Fibroblast of lung (primary cell): ENCODE measurements around the gene ZNF253. TPM values are rescaled to one million over a fixed set of nuclear protein-coding genes. Genes with fewer than 3 reads are reported as not detected.
"Not testable (repeated sequence)": the region's sequence is repeated elsewhere in the genome, so short reads cannot be mapped to it uniquely, and the experiment has no call there.

Experiments
- DNase-seq, 2 donors: peaks; one replicate each; pipeline versions ENCODE4 v3.0.0 to v3.0.0-alpha.2; 2010; ENCODE audit warnings: low read depth in 2 of 2
- H2AFZ ChIP-seq: 2 replicates; pipeline ENCODE4 v1.5.1; 2012; ENCODE audit warnings: low read length, control low read depth, inconsistent platforms
- H3K27ac ChIP-seq: 2 replicates; pipeline ENCODE4 v1.5.1; 2011; ENCODE audit warnings: low read length, control low read depth; ENCODE audit not compliant: insufficient read depth
- H3K27me3 ChIP-seq: 2 replicates; pipeline ENCODE4 v1.5.1; 2011; ENCODE audit warnings: mild to moderate bottlenecking, low read length; ENCODE audit not compliant: control insufficient read depth, insufficient read depth
- H3K36me3 ChIP-seq: 2 replicates; pipeline ENCODE4 v1.5.1; 2011; ENCODE audit warnings: low read length; ENCODE audit not compliant: control insufficient read depth, insufficient read depth
- H3K4me1 ChIP-seq: 2 replicates; pipeline ENCODE4 v1.5.1; 2011; ENCODE audit warnings: low read length; ENCODE audit not compliant: control insufficient read depth, insufficient read depth; ENCODE audit errors: extremely low read depth
- H3K4me2 ChIP-seq: 2 replicates; pipeline ENCODE4 v1.5.1; 2011; ENCODE audit warnings: low read length, control low read depth; ENCODE audit not compliant: insufficient read depth; ENCODE audit errors: extremely low read depth
- H3K4me3 ChIP-seq, 4 experiments: fragments of 200-600 bp in 1 of 4; sonication (generic) in 1 of 4; replicated peaks in 1 of 4; 2 replicates each; pipeline ENCODE4 v1.5.1; 2011 to 2016; ENCODE audit warnings: low read length in 4 of 4, low read depth in 3 of 4, mild to moderate bottlenecking in 3 of 4, control low read depth in 2 of 4, inconsistent platforms in 1 of 4, mixed read lengths in 1 of 4; ENCODE audit not compliant: insufficient read depth in 1 of 4; ENCODE audit errors: control extremely low read depth in 1 of 4
- H3K79me2 ChIP-seq: 2 replicates; pipeline ENCODE4 v1.5.1; 2012; ENCODE audit warnings: mild to moderate bottlenecking, low read length, inconsistent platforms; ENCODE audit not compliant: control insufficient read depth, insufficient read depth
- H3K9ac ChIP-seq: 2 replicates; pipeline ENCODE4 v1.5.1; 2011; ENCODE audit warnings: mild to moderate bottlenecking, low read length, control low read depth; ENCODE audit not compliant: insufficient read depth
- H3K9me3 ChIP-seq: 2 replicates; pipeline ENCODE4 v1.5.1; 2012; ENCODE audit warnings: low read depth, low read length; ENCODE audit not compliant: control insufficient read depth, insufficient read depth
- H4K20me1 ChIP-seq: 2 replicates; pipeline ENCODE4 v1.5.1; 2011; ENCODE audit warnings: low read length; ENCODE audit not compliant: control insufficient read depth, insufficient read depth; ENCODE audit errors: extremely low read depth
- EZH2 ChIP-seq: IDR thresholded peaks from 2 replicates; pipeline ENCODE4 v1.5.1; 2012; ENCODE audit warnings: low read length, control low read depth, mild to moderate bottlenecking; ENCODE audit errors: missing control alignments
- polyA plus RNA-seq, 2 donors: library from polyadenylated mRNA; depleted of rRNA in 1 of 2; stranded (reverse) in 1 of 2; unstranded in 1 of 2; fragments of >200 nt; gene quantifications; 2 replicates each; pipeline ENCODE4 v1.2.1, GENCODE V29; 2011 to 2012; ENCODE audit warnings: missing spikeins in 1 of 2
- total RNA-seq: library from RNA; depleted of rRNA; stranded (reverse); fragments of >200 nt; gene quantifications from 2 replicates; pipeline ENCODE4 v1.2.1, GENCODE V29; 2014
- TF ChIP-seq, protein P1 (sequence below), 2 donors: IDR thresholded peaks in 1 of 2; conservative IDR thresholded peaks in 1 of 2; 1 replicate in 1 of 2; 2 replicates in 1 of 2; pipeline ENCODE4 v1.5.1; 2011 to 2012; ENCODE audit warnings: low read length in 2 of 2, control low read depth in 1 of 2, inconsistent platforms in 1 of 2, low read depth in 1 of 2, mild to moderate bottlenecking in 1 of 2

The ZNF253 gene
- total and polyA plus RNA-seq, 2 donors (not counting 1 experiment from before 2014, with no cell fraction given) = 3.2 to 5.6 TPM

DNA sequence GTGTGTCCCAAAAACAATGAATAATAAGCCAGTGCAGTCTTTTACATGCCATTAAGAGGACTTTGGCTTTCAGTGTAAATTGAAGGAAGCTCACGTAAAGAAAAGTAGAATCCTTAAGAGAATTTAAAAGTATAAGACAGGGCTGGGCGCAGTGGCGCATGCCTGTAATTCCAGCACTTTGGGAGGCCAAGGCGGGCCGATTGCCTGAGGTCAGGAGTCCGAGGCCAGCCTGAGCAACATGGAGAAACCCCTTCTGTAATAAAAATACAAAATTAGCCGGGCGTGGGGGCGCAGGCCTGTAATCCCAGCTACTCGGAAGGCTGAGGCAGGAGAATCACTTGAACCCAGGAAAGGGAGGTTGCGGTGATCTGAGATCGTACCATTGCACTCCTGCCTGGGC, 17.9 kb upstream of the ZNF253 start:
- H3K79me2 ChIP-seq = no peaks in the 10 kb centered on the region
- H2AFZ ChIP-seq = no peak overlapping the region
- H4K20me1 ChIP-seq = no peaks in the 10 kb centered on the region
- no peak overlapping the region for H3K4me2 ChIP-seq
- TF ChIP-seq, protein P1, sequence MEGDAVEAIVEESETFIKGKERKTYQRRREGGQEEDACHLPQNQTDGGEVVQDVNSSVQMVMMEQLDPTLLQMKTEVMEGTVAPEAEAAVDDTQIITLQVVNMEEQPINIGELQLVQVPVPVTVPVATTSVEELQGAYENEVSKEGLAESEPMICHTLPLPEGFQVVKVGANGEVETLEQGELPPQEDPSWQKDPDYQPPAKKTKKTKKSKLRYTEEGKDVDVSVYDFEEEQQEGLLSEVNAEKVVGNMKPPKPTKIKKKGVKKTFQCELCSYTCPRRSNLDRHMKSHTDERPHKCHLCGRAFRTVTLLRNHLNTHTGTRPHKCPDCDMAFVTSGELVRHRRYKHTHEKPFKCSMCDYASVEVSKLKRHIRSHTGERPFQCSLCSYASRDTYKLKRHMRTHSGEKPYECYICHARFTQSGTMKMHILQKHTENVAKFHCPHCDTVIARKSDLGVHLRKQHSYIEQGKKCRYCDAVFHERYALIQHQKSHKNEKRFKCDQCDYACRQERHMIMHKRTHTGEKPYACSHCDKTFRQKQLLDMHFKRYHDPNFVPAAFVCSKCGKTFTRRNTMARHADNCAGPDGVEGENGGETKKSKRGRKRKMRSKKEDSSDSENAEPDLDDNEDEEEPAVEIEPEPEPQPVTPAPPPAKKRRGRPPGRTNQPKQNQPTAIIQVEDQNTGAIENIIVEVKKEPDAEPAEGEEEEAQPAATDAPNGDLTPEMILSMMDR (conservative IDR thresholded peaks at IDR 0.05 in 1 of 2, IDR thresholded peaks at IDR 0.05 in 1 of 2; ENCODE audit: low read depth in 1 of 2, low read length in 2 of 2) = no peak
- TF ChIP-seq EZH2 = no peak
- no peak overlapping the region for H3K9ac ChIP-seq
- no peak overlapping the region for H3K27ac ChIP-seq
- H3K9me3 ChIP-seq = no peaks in the 10 kb centered on the region
- no peaks in the 10 kb centered on the region for H3K27me3 ChIP-seq
- no peaks in the 10 kb centered on the region for H3K36me3 ChIP-seq
- no peak overlapping the region for H3K4me3 ChIP-seq
- H3K4me1 ChIP-seq = no peaks in the 10 kb centered on the region
- no peak for DNase-seq

DNA sequence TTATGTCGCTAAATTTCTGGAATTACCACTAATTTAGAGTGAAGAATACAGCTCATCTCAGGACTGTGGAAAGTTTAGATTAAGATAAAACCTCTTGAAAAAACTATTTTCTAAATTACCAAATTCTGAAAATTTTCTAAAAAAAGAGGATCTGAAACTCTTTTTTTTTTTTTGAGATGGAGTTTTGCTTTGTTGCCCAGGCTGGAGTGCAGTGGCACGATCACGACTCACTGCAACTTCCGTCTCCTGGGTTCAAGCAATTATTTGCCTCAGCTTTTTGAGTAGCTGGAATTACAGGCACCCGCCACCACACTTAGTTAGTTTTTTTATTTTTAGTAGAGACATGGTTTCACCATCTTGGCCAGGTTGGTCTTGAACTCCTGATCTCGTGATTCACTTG, 16.6 kb upstream of the ZNF253 start:
- no peak overlapping the region for H3K9ac ChIP-seq
- no peaks in the 10 kb centered on the region for H4K20me1 ChIP-seq
- no peaks in the 10 kb centered on the region for H3K79me2 ChIP-seq
- no peak overlapping the region for H3K27ac ChIP-seq
- no peaks in the 10 kb centered on the region for H3K9me3 ChIP-seq
- H3K36me3 ChIP-seq = no peaks in the 10 kb centered on the region
- H3K4me1 ChIP-seq = no peaks in the 10 kb centered on the region
- H3K4me2 ChIP-seq = no peak overlapping the region
- no peaks in the 10 kb centered on the region for H3K27me3 ChIP-seq
- H2AFZ ChIP-seq = no peak overlapping the region
- TF ChIP-seq, protein P1 (conservative IDR thresholded peaks at IDR 0.05 in 1 of 2, IDR thresholded peaks at IDR 0.05 in 1 of 2; ENCODE audit: low read depth in 1 of 2, low read length in 2 of 2) = no peak
- no peak for TF ChIP-seq EZH2
- no peak overlapping the region for H3K4me3 ChIP-seq
- no peak for DNase-seq

DNA sequence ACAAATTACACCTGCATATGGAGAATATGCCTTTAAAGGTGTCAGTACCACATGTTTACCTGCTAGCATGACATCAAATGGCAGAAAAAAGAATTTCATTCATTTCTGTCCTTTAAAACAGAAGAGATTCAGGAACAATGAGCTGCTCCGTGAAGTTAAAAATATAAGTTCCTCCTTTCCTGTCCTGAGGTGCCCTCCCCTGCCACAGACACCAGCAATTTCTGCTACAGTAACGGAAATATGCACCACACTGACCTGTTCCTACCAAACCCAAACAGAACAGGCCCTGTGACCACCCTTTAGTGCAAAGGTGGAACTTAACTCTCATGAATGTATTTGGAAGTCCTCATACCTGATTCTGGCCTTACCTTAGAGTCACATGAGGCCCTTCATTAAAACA, 13.9 kb upstream of the ZNF253 start:
- H4K20me1 ChIP-seq, H3K4me3 ChIP-seq, H3K4me1 ChIP-seq, H3K79me2 ChIP-seq, H3K9me3 ChIP-seq, H3K4me2 ChIP-seq, DNase-seq, H3K27ac ChIP-seq, H2AFZ ChIP-seq, H3K27me3 ChIP-seq, H3K9ac ChIP-seq, H3K36me3 ChIP-seq: not testable (repeated sequence)

DNA sequence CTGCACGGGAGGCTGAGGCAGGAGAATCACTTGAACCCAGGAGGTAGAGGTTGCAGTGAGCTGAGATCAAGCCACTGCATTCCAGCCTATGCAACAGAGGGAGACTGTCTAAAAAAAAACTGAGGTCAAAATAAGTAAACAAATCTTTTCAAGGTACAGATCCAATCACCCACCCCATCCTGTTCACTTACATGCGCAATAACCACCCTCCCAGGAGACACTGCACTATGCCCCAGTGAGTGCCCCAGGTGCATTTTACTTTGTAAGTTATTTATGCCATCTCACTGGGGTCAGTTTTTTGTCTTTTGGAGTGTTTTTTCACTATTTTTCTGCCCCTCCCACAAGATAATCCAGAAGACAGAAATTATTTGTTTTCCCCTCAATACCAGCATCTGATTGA, 6.9 kb upstream of the ZNF253 start:
- no peak overlapping the region for H3K4me2 ChIP-seq

More for the DNA sequence above, 6.9 kb upstream of the ZNF253 start:
- H3K27ac ChIP-seq = no peak overlapping the region
- no peaks in the 10 kb centered on the region for H4K20me1 ChIP-seq
- no peak for DNase-seq
- H3K36me3 ChIP-seq = no peaks in the 10 kb centered on the region
- no peaks in the 10 kb centered on the region for H3K4me1 ChIP-seq
- H2AFZ ChIP-seq = no peak overlapping the region
- H3K79me2 ChIP-seq = no peaks in the 10 kb centered on the region
- H3K27me3 ChIP-seq = no peaks in the 10 kb centered on the region
- H3K4me3 ChIP-seq = no peak overlapping the region
- no peaks in the 10 kb centered on the region for H3K9me3 ChIP-seq
- no peak for TF ChIP-seq EZH2
- TF ChIP-seq, protein P1 (conservative IDR thresholded peaks at IDR 0.05 in 1 of 2, IDR thresholded peaks at IDR 0.05 in 1 of 2; ENCODE audit: low read depth in 1 of 2, low read length in 2 of 2) = no peak
- no peak overlapping the region for H3K9ac ChIP-seq
